ENCODE data around the gene PTAR1.

PTAR1 gene

DNA sequence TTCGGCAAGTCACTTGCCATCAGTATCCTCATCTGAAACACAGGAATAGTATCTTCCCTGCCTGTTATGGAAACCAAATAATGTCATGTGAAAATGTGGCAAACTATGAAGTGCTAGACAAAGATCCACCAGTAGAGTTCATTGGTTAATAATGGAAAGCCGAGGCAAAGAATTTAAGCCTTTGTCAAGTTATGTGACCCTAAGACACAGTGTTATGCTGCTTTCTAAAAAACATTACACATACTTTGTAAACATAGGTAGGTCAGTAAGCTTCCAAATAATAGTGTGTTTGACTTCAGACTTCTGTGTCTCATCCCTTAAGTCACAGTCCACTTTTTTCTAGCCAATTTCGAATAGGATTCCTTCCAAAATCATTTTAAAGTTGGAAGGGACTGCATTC is 6.0 kb downstream of the PTAR1 start:
- Histone ChIP-seq H3K4me3 (ENCODE audit: low read length in 2 of 2) (no peak overlapping the region), H3K9me3 (ENCODE audit: control insufficient read depth in 2 of 2, low read length in 2 of 2) (no peaks in the 10 kb centered on the region), H3K36me3 (ENCODE audit: control insufficient read depth in 2 of 2, insufficient read depth in 2 of 2, low read length in 2 of 2) (peaks cover 0 to 3% of the 10 kb centered on the region in 2 donors), H3K9ac (ENCODE audit: low read length in 2 of 2) (no peak overlapping the region), H3K27ac (ENCODE audit: low read length) (no peak overlapping the region), H3K4me1 (ENCODE audit: control insufficient read depth, insufficient read depth, low read length) (no peaks in the 10 kb centered on the region), H3K27me3 (ENCODE audit: control insufficient read depth in 1 of 2, insufficient read depth in 2 of 2, low read length in 2 of 2) (no peaks in the 10 kb centered on the region)

GRCh38 chr9:69750085-69750484 is 9.7 kb downstream of the PTAR1 start:
- H3K9ac ChIP-seq (ENCODE audit: low read length in 2 of 2) = no peak overlapping the region
- no peak overlapping the region for H3K4me3 ChIP-seq (ENCODE audit: low read length in 2 of 2)
- H3K4me1 ChIP-seq (ENCODE audit: control insufficient read depth, insufficient read depth, low read length) = no peaks in the 10 kb centered on the region
- H3K36me3 ChIP-seq (ENCODE audit: control insufficient read depth in 2 of 2, insufficient read depth in 2 of 2, low read length in 2 of 2) = peaks cover 0 to 12% of the 10 kb centered on the region in 2 donors
- no peaks in the 10 kb centered on the region for H3K27me3 ChIP-seq (ENCODE audit: control insufficient read depth in 1 of 2, insufficient read depth in 2 of 2, low read length in 2 of 2)
- H3K27ac ChIP-seq (ENCODE audit: low read length) = no peak overlapping the region
- no peaks in the 10 kb centered on the region for H3K9me3 ChIP-seq (ENCODE audit: control insufficient read depth in 2 of 2, low read length in 2 of 2)

DNA sequence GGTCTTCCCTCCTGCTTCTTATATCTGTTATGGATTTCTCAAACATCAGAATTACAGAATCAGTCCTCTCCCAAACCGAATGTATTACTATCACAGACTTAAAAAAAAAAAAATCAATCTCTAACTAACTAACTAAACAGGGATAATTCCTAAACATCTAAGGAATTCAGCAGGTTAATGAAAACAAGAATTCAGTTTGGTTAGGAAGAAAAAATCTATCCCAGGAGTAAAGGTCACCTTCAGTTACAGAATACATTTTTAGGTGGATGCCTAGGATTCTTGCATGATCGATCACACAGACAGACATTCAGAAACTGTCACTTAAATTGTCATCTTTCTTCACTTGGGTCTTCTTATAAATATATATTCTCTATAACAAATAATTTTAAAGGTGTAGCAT is 11.5 kb downstream of the PTAR1 start:
- Histone ChIP-seq H3K36me3 (ENCODE audit: control insufficient read depth in 2 of 2, insufficient read depth in 2 of 2, low read length in 2 of 2) (peaks cover 0 to 17% of the 10 kb centered on the region in 2 donors), H3K27me3 (ENCODE audit: control insufficient read depth in 1 of 2, insufficient read depth in 2 of 2, low read length in 2 of 2) (no peaks in the 10 kb centered on the region), H3K4me3 (ENCODE audit: low read length in 2 of 2) (no peak overlapping the region), H3K4me1 (ENCODE audit: control insufficient read depth, insufficient read depth, low read length) (no peaks in the 10 kb centered on the region), H3K27ac (ENCODE audit: low read length) (no peak overlapping the region), H3K9me3 (ENCODE audit: control insufficient read depth in 2 of 2, low read length in 2 of 2) (no peaks in the 10 kb centered on the region), H3K9ac (ENCODE audit: low read length in 2 of 2) (no peak overlapping the region)

GRCh38 chr9:69746859-69747560 is 12.8 kb downstream of the PTAR1 start:
- peaks cover 0 to 17% of the 10 kb centered on the region in 2 donors for H3K36me3 ChIP-seq (ENCODE audit: control insufficient read depth in 2 of 2, insufficient read depth in 2 of 2, low read length in 2 of 2)
- H3K27ac ChIP-seq (ENCODE audit: low read length) = no peak overlapping the region
- H3K9me3 ChIP-seq (ENCODE audit: control insufficient read depth in 2 of 2, low read length in 2 of 2) = no peaks in the 10 kb centered on the region
- H3K4me3 ChIP-seq (ENCODE audit: low read length in 2 of 2) = no peak overlapping the region
- H3K4me1 ChIP-seq (ENCODE audit: control insufficient read depth, insufficient read depth, low read length) = no peaks in the 10 kb centered on the region
- H3K27me3 ChIP-seq (ENCODE audit: control insufficient read depth in 1 of 2, insufficient read depth in 2 of 2, low read length in 2 of 2) = no peaks in the 10 kb centered on the region
- peak overlapping the region in 1 of 2 donors; percentile 9 for H3K9ac ChIP-seq (ENCODE audit: low read length in 2 of 2)

- no peaks in the 10 kb centered on the region for H3K4me1 ChIP-seq (ENCODE audit: control insufficient read depth, insufficient read depth, low read length)
- peaks cover 0 to 21% of the 10 kb centered on the region in 2 donors for H3K36me3 ChIP-seq (ENCODE audit: control insufficient read depth in 2 of 2, insufficient read depth in 2 of 2, low read length in 2 of 2)
- H3K9ac ChIP-seq (ENCODE audit: low read length in 2 of 2) = no peak overlapping the region
- no peaks in the 10 kb centered on the region for H3K27me3 ChIP-seq (ENCODE audit: control insufficient read depth in 1 of 2, insufficient read depth in 2 of 2, low read length in 2 of 2)
- no peak overlapping the region for H3K27ac ChIP-seq (ENCODE audit: low read length)
- H3K9me3 ChIP-seq (ENCODE audit: control insufficient read depth in 2 of 2, low read length in 2 of 2) = no peaks in the 10 kb centered on the region
- H3K4me3 ChIP-seq (ENCODE audit: low read length in 2 of 2) = no peak overlapping the region
These were observed 13.9 kb downstream of the PTAR1 start for GRCh38 chr9:69745716-69746437.

GRCh38 chr9:69744688-69745380 is 15.0 kb downstream of the PTAR1 start:
- Histone ChIP-seq H3K4me1 (ENCODE audit: control insufficient read depth, insufficient read depth, low read length) (no peaks in the 10 kb centered on the region), H3K9me3 (ENCODE audit: control insufficient read depth in 2 of 2, low read length in 2 of 2) (no peaks in the 10 kb centered on the region), H3K27me3 (ENCODE audit: control insufficient read depth in 1 of 2, insufficient read depth in 2 of 2, low read length in 2 of 2) (no peaks in the 10 kb centered on the region), H3K4me3 (ENCODE audit: low read length in 2 of 2) (no peak overlapping the region), H3K36me3 (ENCODE audit: control insufficient read depth in 2 of 2, insufficient read depth in 2 of 2, low read length in 2 of 2) (peaks cover 0 to 24% of the 10 kb centered on the region in 2 donors), H3K27ac (ENCODE audit: low read length) (no peak overlapping the region), H3K9ac (ENCODE audit: low read length in 2 of 2) (no peak overlapping the region)

GRCh38 chr9:69743930-69744329 is 15.9 kb downstream of the PTAR1 start:
- no peak overlapping the region for H3K9ac ChIP-seq (ENCODE audit: low read length in 2 of 2)
- no peak overlapping the region for H3K4me3 ChIP-seq (ENCODE audit: low read length in 2 of 2)
- H3K36me3 ChIP-seq (ENCODE audit: control insufficient read depth in 2 of 2, insufficient read depth in 2 of 2, low read length in 2 of 2) = peaks cover 0 to 24% of the 10 kb centered on the region in 2 donors
- no peaks in the 10 kb centered on the region for H3K9me3 ChIP-seq (ENCODE audit: control insufficient read depth in 2 of 2, low read length in 2 of 2)
- no peaks in the 10 kb centered on the region for H3K4me1 ChIP-seq (ENCODE audit: control insufficient read depth, insufficient read depth, low read length)
- H3K27ac ChIP-seq (ENCODE audit: low read length) = no peak overlapping the region
- H3K27me3 ChIP-seq (ENCODE audit: control insufficient read depth in 1 of 2, insufficient read depth in 2 of 2, low read length in 2 of 2) = no peaks in the 10 kb centered on the region

- peaks cover 0 to 14% of the 10 kb centered on the region in 2 donors for H3K36me3 ChIP-seq (ENCODE audit: control insufficient read depth in 2 of 2, insufficient read depth in 2 of 2, low read length in 2 of 2)
- H3K27ac ChIP-seq (ENCODE audit: low read length) = no peak overlapping the region
- no peaks in the 10 kb centered on the region for H3K4me1 ChIP-seq (ENCODE audit: control insufficient read depth, insufficient read depth, low read length)
- H3K9ac ChIP-seq (ENCODE audit: low read length in 2 of 2) = no peak overlapping the region
- H3K9me3 ChIP-seq (ENCODE audit: control insufficient read depth in 2 of 2, low read length in 2 of 2) = no peaks in the 10 kb centered on the region
- H3K4me3 ChIP-seq (ENCODE audit: low read length in 2 of 2) = no peak overlapping the region
- no peaks in the 10 kb centered on the region for H3K27me3 ChIP-seq (ENCODE audit: control insufficient read depth in 1 of 2, insufficient read depth in 2 of 2, low read length in 2 of 2)
These were observed 18.8 kb downstream of the PTAR1 start for GRCh38 chr9:69740872-69741505.

DNA sequence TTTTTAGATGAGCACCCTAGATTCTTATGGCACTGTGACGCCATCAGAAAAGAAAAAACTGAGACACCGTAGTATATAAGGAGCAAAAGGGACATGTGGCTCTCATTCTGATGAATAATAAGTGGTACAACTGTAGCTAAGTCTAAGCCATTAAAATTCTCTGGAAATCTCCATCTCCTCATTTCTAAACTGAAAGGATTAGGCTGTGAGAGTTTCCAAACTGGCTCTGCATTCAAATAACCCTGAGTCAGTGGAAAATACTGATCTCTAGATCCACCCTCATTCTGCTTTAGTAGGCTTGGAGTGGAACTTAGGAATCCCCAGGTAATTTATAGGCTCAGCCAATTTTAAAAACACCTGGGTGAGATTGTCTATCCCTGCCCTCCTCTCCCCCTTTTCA is 28.5 kb downstream of the PTAR1 start:
- Histone ChIP-seq H3K36me3 (ENCODE audit: control insufficient read depth in 2 of 2, insufficient read depth in 2 of 2, low read length in 2 of 2) (peaks cover 29 to 41% of the 10 kb centered on the region in 2 donors), H3K9me3 (ENCODE audit: control insufficient read depth in 2 of 2, low read length in 2 of 2) (no peaks in the 10 kb centered on the region), H3K27me3 (ENCODE audit: control insufficient read depth in 1 of 2, insufficient read depth in 2 of 2, low read length in 2 of 2) (no peaks in the 10 kb centered on the region), H3K4me1 (ENCODE audit: control insufficient read depth, insufficient read depth, low read length) (no peaks in the 10 kb centered on the region), H3K4me3 (ENCODE audit: low read length in 2 of 2) (no peak overlapping the region), H3K9ac (ENCODE audit: low read length in 2 of 2) (no peak overlapping the region), H3K27ac (ENCODE audit: low read length) (no peak overlapping the region)

- Histone ChIP-seq H3K27me3 (ENCODE audit: control insufficient read depth in 1 of 2, insufficient read depth in 2 of 2, low read length in 2 of 2) (no peaks in the 10 kb centered on the region), H3K9ac (ENCODE audit: low read length in 2 of 2) (no peak overlapping the region), H3K9me3 (ENCODE audit: control insufficient read depth in 2 of 2, low read length in 2 of 2) (no peaks in the 10 kb centered on the region), H3K36me3 (ENCODE audit: control insufficient read depth in 2 of 2, insufficient read depth in 2 of 2, low read length in 2 of 2) (peaks cover 10 to 27% of the 10 kb centered on the region in 2 donors), H3K4me3 (ENCODE audit: low read length in 2 of 2) (no peak overlapping the region), H3K27ac (ENCODE audit: low read length) (no peak overlapping the region), H3K4me1 (ENCODE audit: control insufficient read depth, insufficient read depth, low read length) (no peaks in the 10 kb centered on the region)
These were observed 39.8 kb downstream of the PTAR1 start for GRCh38 chr9:69719983-69720382.

All from stomach smooth muscle (tissue), 2 donors.